Activated CD4-positive, alpha-beta T cell treated with anti-CD3 and anti-CD28 coated beads, Interleukin-2, amount 10 ng/mL, durations not matched to agents 7 days and 5 days (primary cell): ENCODE data around the gene C17orf114.
A peak's percentile ranks its signal among the peaks of the same experiment; 100 is the strongest.
"Not testable (repeated sequence)": the region's sequence is repeated elsewhere in the genome, so short reads cannot be mapped to it uniquely, and the experiment has no call there.

Experiments used
- CTCF ChIA-PET: fragments of 350-600 bp; sonication (Branson Sonifier 250); formaldehyde crosslinking; loops from one replicate; lab custom pipeline; 2021; ENCODE audit warnings: antibody characterized with exemption; lab: Charles Lee
- POLR2A ChIA-PET: fragments of 350-600 bp; sonication (Branson Sonifier 250); formaldehyde crosslinking; loops from one replicate; lab custom pipeline; 2021; ENCODE audit warnings: antibody characterized with exemption; lab: Charles Lee
- DNase-seq: peaks from one replicate; pipeline ENCODE4 v3.0.0-alpha.2; 2020
- H3K27ac Mint-ChIP-seq: one replicate; pipeline ENCODE4 v1.8.0; 2021; ENCODE audit warnings: mild to moderate bottlenecking, moderate library complexity, mixed read lengths
- H3K27me3 Mint-ChIP-seq: one replicate; pipeline ENCODE4 v1.8.0; 2021; ENCODE audit warnings: mixed read lengths
- H3K36me3 Mint-ChIP-seq: one replicate; pipeline ENCODE4 v1.8.0; 2021; ENCODE audit warnings: low read depth, mixed read lengths
- H3K4me1 Mint-ChIP-seq: one replicate; pipeline ENCODE4 v1.8.0; 2021; ENCODE audit warnings: mixed read lengths
- H3K4me3 Mint-ChIP-seq: one replicate; pipeline ENCODE4 v1.8.0; 2021; ENCODE audit warnings: mild to moderate bottlenecking, moderate library complexity, mixed read lengths
- H3K9me3 Mint-ChIP-seq: one replicate; pipeline ENCODE4 v1.8.0; 2021; ENCODE audit warnings: mixed read lengths

Gene C17orf114

DNA sequence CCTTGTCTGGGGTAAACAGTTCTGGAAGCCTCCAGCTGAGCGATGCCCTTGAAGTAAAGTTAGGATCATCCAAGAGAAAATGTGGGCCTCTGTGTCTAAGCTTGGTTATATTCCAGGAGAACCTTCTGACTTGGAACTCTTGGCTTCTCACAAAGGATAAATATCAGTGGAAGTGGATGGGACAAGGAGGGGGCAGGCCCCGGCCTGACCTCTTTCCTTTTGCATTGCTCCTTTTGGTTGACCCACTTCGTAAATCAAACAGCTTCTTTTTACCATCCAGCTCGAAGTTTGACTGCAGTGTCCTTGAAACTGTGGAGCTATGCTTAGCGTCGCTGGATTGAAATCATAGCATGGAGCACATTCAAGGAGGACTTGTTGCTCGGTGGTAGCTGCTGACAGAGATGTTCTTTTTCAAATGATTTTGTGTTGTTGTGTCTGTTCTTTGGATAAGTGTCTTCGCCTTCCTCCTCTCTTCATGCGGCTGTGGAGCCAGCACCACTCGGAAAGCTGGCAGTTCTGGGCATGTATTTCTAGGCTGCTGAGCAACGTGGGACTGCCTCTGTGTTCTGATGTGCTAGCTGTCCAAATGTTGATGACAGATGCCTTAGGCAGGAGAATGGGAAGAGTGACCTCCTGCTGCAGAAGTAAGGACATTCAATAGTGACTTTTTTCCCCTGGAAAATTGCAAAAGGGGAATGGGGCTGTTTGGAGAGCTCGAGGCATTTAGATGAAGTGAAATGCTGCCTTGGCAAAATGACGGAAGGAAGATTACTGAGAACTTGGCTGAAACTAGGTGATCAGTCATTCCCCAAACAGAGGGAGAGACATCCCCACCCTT, 35.6 kb upstream of the C17orf114 start:
- Mint-ChIP-seq H3K4me1 (peaks cover 66% of the 10 kb centered on the region), H3K27me3 (no peaks in the 10 kb centered on the region), H3K27ac (no peak overlapping the region), H3K4me3 (no peak overlapping the region), H3K36me3 (peaks cover 26% of the 10 kb centered on the region), H3K9me3 (no peaks in the 10 kb centered on the region)
- CTCF ChIA-PET = interaction anchor here (0.5 to 2.4 kb wide), 6 partner anchors 8 to 29 kb away, joined by 3 to 10 read pairs (median 3); no protein-coding TSS in a partner anchor
- POLR2A ChIA-PET = interaction anchor here (0.9 kb wide), 1 partner anchor 127 kb away, joined by 4 read pairs; the partner anchor contains the start of gene ARRB2
- DNase-seq = no peak

DNA sequence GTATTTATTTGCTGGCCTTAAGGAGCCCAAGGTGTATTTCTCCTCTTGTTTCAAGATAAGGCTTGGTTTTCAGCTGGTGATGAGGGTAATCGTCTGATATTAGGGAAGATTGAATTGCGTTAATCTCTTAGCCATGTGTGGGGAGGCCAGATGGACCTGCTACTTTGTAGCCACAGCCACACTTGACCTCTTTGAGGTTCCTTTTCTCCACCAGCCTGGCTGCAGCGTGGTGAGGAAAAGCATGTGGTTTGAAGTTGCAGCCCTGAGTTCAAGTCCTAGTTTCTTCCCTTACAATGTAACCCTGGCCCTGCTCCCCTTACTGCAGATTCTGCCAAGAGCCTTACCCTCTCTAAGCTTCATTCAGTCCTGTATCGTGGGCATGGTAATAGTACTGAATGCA, 34.1 kb upstream of the C17orf114 start:
- POLR2A ChIA-PET = no interaction called here
- no peak for DNase-seq
- Mint-ChIP-seq H3K4me1 (peaks cover 62% of the 10 kb centered on the region), H3K27ac (peak overlapping the region; percentile 90), H3K4me3 (peak overlapping the region; percentile 83), H3K9me3 (no peaks in the 10 kb centered on the region), H3K27me3 (no peaks in the 10 kb centered on the region), H3K36me3 (peaks cover 26% of the 10 kb centered on the region)
- CTCF ChIA-PET = interaction anchor here (2.4 kb wide), 1 partner anchor 12 kb away, joined by 10 read pairs; no protein-coding TSS in a partner anchor

DNA sequence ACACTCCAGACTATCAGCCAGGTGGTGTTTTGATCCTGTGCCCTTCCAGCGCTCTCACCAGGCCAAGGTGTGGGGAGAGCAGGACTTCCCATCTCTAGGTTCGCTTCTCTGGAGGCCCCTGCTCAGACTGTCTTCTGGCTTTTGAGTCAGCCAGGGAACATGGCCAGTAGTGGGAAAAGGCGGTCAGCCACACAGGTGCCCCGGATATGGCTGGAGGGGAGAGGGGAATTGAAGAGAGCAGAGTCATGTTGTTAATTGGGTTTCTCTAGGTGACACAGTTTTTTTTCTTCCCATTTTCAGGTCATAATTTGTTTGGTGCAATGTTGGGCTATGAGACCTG, 32.5 kb upstream of the C17orf114 start:
- H3K27me3 Mint-ChIP-seq = no peaks in the 10 kb centered on the region
- peak overlapping the region; percentile 90 for H3K27ac Mint-ChIP-seq
- H3K36me3 Mint-ChIP-seq = peaks cover 22% of the 10 kb centered on the region
- no peak for DNase-seq
- peak overlapping the region; percentile 83 for H3K4me3 Mint-ChIP-seq
- no peaks in the 10 kb centered on the region for H3K9me3 Mint-ChIP-seq
- H3K4me1 Mint-ChIP-seq = peaks cover 47% of the 10 kb centered on the region
- CTCF ChIA-PET = no interaction called here
- POLR2A ChIA-PET = no interaction called here

DNA sequence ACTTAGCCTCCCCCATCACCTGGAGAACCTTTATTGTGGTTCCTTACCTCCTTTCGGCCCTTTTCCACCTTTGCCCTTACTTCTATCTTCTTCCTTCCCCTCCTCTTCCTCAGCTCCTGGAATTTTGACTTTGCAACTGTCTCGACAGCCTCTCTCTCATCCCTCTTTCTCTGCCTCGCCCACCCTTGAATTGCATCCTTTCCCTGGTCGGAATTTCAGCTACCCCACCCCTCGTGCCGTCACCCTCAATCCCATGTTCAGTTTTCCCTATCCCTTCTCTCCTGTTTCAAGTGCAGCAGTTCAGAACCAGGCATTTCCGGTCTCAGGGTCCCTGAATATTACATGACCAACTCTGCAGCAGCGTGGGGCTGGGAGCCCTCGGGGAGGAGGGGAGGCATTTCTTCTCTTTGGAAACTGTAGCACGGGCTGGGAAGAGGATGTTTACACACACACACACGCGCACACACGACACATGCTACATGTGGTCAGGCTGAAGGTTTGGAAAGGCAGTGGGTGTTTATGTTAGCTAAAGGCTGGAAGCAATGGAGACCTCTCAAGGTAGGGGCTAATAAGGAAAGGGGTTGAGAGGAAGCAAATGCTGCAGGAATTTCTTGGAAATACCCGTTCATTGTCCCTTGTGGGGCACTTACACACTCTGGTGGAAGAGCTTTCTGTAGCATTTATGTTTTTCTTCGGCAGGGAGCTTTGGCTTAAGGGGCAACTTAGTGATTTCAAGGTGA, 32.0 kb upstream of the C17orf114 start:
- no peaks in the 10 kb centered on the region for H3K9me3 Mint-ChIP-seq
- H3K27me3 Mint-ChIP-seq = no peaks in the 10 kb centered on the region
- H3K36me3 Mint-ChIP-seq = peaks cover 16% of the 10 kb centered on the region
- peak; percentile 15 for DNase-seq
- peaks cover 42% of the 10 kb centered on the region for H3K4me1 Mint-ChIP-seq
- ChIA-PET CTCF (no interaction called here), POLR2A (no interaction called here)
- H3K27ac Mint-ChIP-seq = peak overlapping the region; percentile 90
- peak overlapping the region; percentile 83 for H3K4me3 Mint-ChIP-seq

DNA sequence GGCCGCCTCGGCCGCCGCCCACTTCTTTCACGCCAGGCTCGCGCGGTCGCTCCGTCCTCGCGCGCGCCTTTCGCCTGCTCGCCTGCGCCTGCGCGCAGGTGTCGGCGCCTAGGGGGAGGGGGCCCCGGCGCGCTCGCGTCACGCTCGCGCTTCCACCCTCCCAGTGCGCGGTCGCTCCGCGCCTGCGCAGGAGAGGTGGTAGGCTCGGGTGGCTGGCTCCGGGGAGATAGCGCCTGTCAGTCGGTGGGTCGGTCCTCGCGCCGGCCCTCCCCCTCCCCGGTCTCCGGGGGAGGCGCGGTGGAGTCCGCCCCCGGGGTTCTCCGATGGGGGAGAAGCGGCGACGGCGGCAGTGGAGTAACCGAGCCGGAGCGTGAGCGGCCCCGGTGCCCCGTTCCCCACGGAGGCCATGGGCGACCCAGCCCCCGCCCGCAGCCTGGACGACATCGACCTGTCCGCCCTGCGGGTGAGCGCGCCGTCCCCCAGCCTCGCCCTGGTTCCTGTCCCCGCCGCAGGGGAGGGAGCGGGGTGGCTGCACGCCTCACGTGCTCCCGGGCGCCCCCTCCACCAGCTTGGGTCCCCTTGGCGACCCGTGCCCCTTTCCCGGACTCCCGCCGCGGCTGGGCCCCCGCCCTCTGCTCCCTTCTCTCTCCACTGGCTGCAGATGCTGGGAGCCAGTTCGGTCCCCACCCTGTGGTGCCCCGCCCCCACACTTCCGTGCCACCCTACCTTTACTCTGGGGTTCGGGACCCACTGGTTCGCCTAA, 31.2 kb upstream of the C17orf114 start, which contains the start of gene MINK1:
Gene MINK1 (plus strand): TSS at position 163 of the 763 bp plus-strand sequence. CDS start 244 bp downstream, at position 407.
- peaks cover 15% of the 10 kb centered on the region for H3K36me3 Mint-ChIP-seq
- H3K27me3 Mint-ChIP-seq = peaks cover 4% of the 10 kb centered on the region
- peak within 1 kb of the TSS; percentile 86 for H3K4me3 Mint-ChIP-seq
- CTCF ChIA-PET = no interaction called here
- H3K27ac Mint-ChIP-seq = peak within 1 kb of the TSS; percentile 91
- no peaks in the 10 kb centered on the region for H3K9me3 Mint-ChIP-seq
- POLR2A ChIA-PET = no interaction called here
- H3K4me1 Mint-ChIP-seq = peaks cover 41% of the 10 kb centered on the region
- peak; percentile 90 for DNase-seq

DNA sequence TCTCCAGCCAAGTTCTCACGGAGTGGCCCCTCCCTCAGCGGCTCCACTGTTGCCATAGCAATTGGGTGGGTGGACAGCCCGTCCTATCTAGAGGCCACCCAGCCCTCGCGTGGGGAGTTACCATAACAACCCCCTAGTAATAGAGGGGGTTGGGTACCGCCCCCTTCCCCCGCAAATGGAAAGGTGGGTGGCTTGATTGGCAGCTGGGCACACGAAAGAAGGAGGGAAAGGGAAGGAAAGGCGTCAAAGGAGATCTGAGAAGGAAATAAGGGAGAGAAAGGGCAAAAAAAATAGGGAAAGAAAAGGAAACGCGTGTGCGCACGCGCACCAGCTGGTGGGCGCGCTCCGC, 30.7 kb upstream of the C17orf114 start:
- CTCF ChIA-PET, DNase-seq, POLR2A ChIA-PET, H3K9me3 Mint-ChIP-seq, H3K27me3 Mint-ChIP-seq: not testable (repeated sequence)
- Mint-ChIP-seq H3K4me1 (peaks cover 38% of the 10 kb centered on the region), H3K36me3 (peaks cover 12% of the 10 kb centered on the region), H3K27ac (peak overlapping the region; percentile 91), H3K4me3 (peak overlapping the region; percentile 86)

DNA sequence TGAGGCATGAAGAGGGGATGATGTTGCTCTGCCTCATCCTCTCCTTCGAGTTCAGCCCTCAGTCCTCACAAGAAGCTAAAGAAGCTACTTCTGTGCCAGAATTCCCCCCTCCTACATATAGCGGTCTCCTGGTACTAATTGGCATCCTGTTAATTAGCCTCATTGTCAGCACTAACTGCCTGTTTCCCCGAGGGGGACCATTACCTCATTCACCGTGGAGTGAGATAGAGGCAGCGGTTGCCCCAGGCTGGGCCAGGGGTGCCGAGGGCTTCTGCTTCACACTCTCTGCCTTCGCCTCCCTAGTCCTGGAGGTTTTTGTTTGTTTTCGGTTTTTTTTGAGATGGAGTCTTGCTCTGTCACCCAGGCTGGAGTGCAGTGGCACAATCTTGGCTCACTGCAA, 25.3 kb upstream of the C17orf114 start:
- H3K36me3 Mint-ChIP-seq = no peaks in the 10 kb centered on the region
- peaks cover 4% of the 10 kb centered on the region for H3K27me3 Mint-ChIP-seq
- H3K27ac Mint-ChIP-seq = no peak overlapping the region
- ChIA-PET CTCF (interaction anchor here (1.9 kb wide), 1 partner anchor 23 kb away, joined by 5 read pairs; no protein-coding TSS in a partner anchor), POLR2A (no interaction called here)
- no peaks in the 10 kb centered on the region for H3K9me3 Mint-ChIP-seq
- DNase-seq = no peak
- no peak overlapping the region for H3K4me3 Mint-ChIP-seq
- peaks cover under 1% of the 10 kb centered on the region for H3K4me1 Mint-ChIP-seq

DNA sequence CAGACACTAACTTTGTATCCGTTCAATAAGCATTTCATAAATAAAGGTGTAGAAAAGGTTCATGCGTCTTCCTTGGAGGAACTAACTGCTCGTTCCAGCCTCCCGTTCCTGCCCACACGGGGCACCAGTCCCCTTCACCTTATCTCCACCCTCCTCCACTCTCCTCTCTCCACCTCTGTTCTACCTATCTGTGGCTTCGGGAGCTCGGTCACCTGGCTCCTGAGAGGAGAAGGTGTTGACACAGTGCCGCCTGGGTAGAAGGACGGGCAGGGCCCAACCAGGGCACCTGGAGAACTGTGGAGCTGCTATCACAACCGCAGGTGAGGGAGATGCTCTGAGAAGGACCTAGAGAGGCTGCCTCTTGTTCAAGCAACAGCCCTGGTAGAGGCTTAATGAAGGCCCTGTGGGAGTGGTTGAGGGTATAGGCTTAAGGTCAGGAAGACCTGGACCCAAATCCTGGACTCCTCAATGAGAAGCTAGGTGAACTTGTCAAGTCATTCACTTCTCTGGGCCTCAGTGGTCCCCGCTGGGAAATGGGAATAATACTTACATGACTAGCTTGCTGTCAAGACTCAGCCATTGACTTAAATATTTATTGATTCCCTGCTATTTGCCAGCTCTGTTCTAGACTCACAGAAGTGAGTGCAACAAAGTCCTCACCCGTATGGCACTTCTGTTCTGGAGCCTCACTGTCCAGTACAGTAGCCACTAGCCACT, 21.4 kb upstream of the C17orf114 start:
- CTCF ChIA-PET = interaction anchor here (2.1 kb wide), 1 partner anchor 34 kb away, joined by 6 read pairs; no protein-coding TSS in a partner anchor
- Mint-ChIP-seq H3K9me3 (no peaks in the 10 kb centered on the region), H3K27me3 (no peaks in the 10 kb centered on the region), H3K4me1 (no peaks in the 10 kb centered on the region), H3K27ac (no peak overlapping the region), H3K36me3 (no peaks in the 10 kb centered on the region), H3K4me3 (no peak overlapping the region)
- DNase-seq = no peak
- POLR2A ChIA-PET = no interaction called here

DNA sequence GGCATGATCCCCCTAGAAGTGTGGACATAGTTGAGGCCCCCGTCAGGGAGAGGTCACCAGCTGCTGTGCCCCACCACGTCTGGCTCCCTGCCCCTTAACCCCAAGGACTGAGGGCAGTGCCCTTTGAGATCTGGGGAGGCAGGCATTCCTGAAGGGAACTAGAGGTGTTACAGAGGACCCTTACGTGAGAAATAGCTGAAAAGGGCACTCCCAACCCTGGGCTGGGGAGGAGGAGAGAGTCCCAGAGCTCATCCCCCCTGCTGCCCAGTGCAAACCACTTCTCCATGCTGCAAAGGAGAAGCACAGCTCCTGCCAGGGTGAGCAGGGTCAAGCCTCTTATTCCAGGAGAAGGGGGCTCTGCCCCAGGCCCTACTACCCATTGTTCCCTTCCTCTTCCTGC, 20.7 kb upstream of the C17orf114 start:
- H3K36me3 Mint-ChIP-seq = no peaks in the 10 kb centered on the region

DNA sequence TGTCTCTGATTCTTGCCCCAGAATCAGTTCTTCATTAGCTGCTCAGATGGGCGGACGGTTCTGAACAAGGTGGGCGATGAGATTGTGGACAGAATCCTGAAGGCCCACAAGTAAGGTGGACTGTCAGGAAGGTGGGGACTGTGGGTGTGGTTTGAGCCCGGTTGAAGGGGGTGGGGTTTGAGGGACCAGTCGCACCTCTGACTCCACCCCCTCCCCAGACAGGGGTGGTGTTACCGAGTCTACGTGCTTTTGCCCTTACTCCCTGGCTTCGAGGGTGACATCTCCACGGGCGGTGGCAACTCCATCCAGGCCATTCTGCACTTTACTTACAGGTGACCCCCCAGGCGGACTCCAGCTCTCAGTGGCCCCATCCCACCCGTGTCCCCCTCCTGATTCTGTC, 16.1 kb upstream of the C17orf114 start:
- Mint-ChIP-seq H3K27ac (no peak overlapping the region), H3K9me3 (peaks cover 2% of the 10 kb centered on the region), H3K4me3 (no peak overlapping the region), H3K36me3 (peaks cover 2% of the 10 kb centered on the region), H3K27me3 (no peaks in the 10 kb centered on the region), H3K4me1 (no peaks in the 10 kb centered on the region)
- CTCF ChIA-PET = interaction anchor here (0.5 kb wide), 1 partner anchor 53 kb away, joined by 3 read pairs; no protein-coding TSS in a partner anchor
- no peak for DNase-seq
- POLR2A ChIA-PET = no interaction called here

More for the DNA sequence above, 20.7 kb upstream of the C17orf114 start:
- ChIA-PET POLR2A (no interaction called here), CTCF (interaction anchor here (2.1 kb wide), 1 partner anchor 33 kb away, joined by 6 read pairs; no protein-coding TSS in a partner anchor)
- H3K4me3 Mint-ChIP-seq = no peak overlapping the region
- DNase-seq = no peak
- H3K27ac Mint-ChIP-seq = no peak overlapping the region
- no peaks in the 10 kb centered on the region for H3K27me3 Mint-ChIP-seq
- H3K4me1 Mint-ChIP-seq = no peaks in the 10 kb centered on the region
- H3K9me3 Mint-ChIP-seq = no peaks in the 10 kb centered on the region

DNA sequence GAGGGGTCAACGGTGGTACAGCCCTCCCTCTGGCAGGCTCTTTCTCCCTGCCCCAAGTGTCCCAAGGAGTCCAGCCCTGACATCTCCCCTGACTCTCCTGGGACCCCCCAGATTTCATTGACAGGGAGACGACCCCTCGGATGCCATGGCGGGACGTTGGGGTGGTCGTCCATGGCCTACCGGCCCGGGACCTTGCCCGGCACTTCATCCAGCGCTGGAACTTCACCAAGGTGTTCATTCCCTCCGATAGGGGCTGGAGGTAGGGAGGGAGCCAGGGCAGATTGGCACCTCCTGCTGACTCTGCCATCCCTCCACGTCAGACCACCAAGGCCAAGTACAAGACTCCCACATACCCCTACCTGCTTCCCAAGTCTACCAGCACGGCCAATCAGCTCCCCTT, 14.7 kb upstream of the C17orf114 start:
- Mint-ChIP-seq H3K27me3 (no peaks in the 10 kb centered on the region), H3K4me3 (no peak overlapping the region), H3K36me3 (peaks cover 2% of the 10 kb centered on the region), H3K4me1 (no peaks in the 10 kb centered on the region), H3K9me3 (peaks cover 2% of the 10 kb centered on the region), H3K27ac (no peak overlapping the region)
- ChIA-PET POLR2A (no interaction called here), CTCF (no interaction called here)
- DNase-seq = no peak
